HCT116 (cell line): ENCODE results near the gene HOXA1. TPM values are rescaled to one million over a fixed set of nuclear protein-coding genes. Genes with fewer than 3 reads are reported as not detected.

Experiments
- ATAC-seq: fragments of 200-7000 bp; cut with Tn5 transposase; 2 replicates; pipeline ENCODE4 v1.9.1; 2020; ENCODE audit warnings: mild to moderate bottlenecking, moderate library complexity
- BruUV-seq: library from RNA; stranded (reverse); fragments of 400-500 nt; replicated peaks from 2 replicates; lab custom pipeline; 2021; lab: Mats Ljungman, UMichigan
- CTCF ChIA-PET: fragments of 300-600 bp; sonication (Branson Sonifier 250); formaldehyde crosslinking; loops from one replicate; lab custom pipeline; 2021; ENCODE audit warnings: antibody characterized with exemption; lab: Charles Lee
- POLR2A ChIA-PET: fragments of 300-600, 350-600 bp; sonication (Branson Sonifier 250); formaldehyde crosslinking; loops from one replicate; lab custom pipeline; 2021; ENCODE audit warnings: antibody characterized with exemption; lab: Charles Lee
- RAD21 ChIA-PET, 2 experiments: fragments of 300-600 bp; sonication (Branson Sonifier 250); formaldehyde crosslinking; loops; one replicate each; lab custom pipeline; 2023; ENCODE audit warnings: low total read pairs in 2 of 2; ENCODE audit not compliant: uncharacterized antibody in 2 of 2, unreplicated experiment in 2 of 2, low non-redundant PET in 1 of 2; lab: Charles Lee
- DNase-seq: peaks from one replicate; pipeline ENCODE4 v3.0.0-alpha.2; 2010; ENCODE audit warnings: low read depth, low spot score
- H2AFZ ChIP-seq: fragments of 200-600 bp; shearing (Covaris generic), sonication (generic); 2 replicates; pipeline ENCODE4 v1.6.1; 2017; ENCODE audit warnings: low read depth, mixed run types, mixed read lengths, antibody characterized with exemption, low read length; ENCODE audit not compliant: poor library complexity, severe bottlenecking
- H3K27ac ChIP-seq: 2 replicates; pipeline ENCODE4 v1.5.1; 2012; ENCODE audit warnings: low read depth, low read length
- H3K27me3 ChIP-seq: fragments of 200-600 bp; sonication (generic); 2 replicates; pipeline ENCODE4 v1.6.1; 2016; ENCODE audit warnings: mixed run types, low read length, mixed read lengths; ENCODE audit not compliant: insufficient read depth
- H3K36me3 ChIP-seq, 2 experiments: fragments of 200-500 bp in 1 of 2; fragments of 200-600 bp in 1 of 2; sonication (Bioruptor generic) in 1 of 2; sonication (generic) in 1 of 2; 2 replicates each; pipeline versions ENCODE4 v1.5.1 to v1.6.1; 2014 to 2016; ENCODE audit warnings: low read length in 2 of 2, inconsistent platforms in 1 of 2, mixed read lengths in 1 of 2, mixed run types in 1 of 2; ENCODE audit not compliant: insufficient read depth in 2 of 2, control insufficient read depth in 1 of 2
- H3K4me1 ChIP-seq, 2 experiments: fragments of 200-600 bp in 1 of 2; sonication (generic) in 1 of 2; 2 replicates each; pipeline versions ENCODE4 v1.5.1 to v1.6.1; 2012 to 2017; ENCODE audit warnings: low read length in 2 of 2, inconsistent platforms in 1 of 2, mild to moderate bottlenecking in 1 of 2, mixed read lengths in 1 of 2, mixed run types in 1 of 2, moderate library complexity in 1 of 2; ENCODE audit not compliant: insufficient read depth in 2 of 2, control insufficient read depth in 1 of 2
- H3K4me2 ChIP-seq: fragments of 200-600 bp; sonication (generic); 2 replicates; pipeline ENCODE4 v1.6.1; 2017; ENCODE audit warnings: mixed run types, low read length, mixed read lengths
- H3K4me3 ChIP-seq, 2 experiments: fragments of 200-600 bp in 1 of 2; sonication (generic) in 1 of 2; replicated peaks in 1 of 2; 2 replicates each; pipeline ENCODE4 v1.5.1; 2011 to 2016; ENCODE audit warnings: low read length in 2 of 2, control low read depth in 1 of 2, low read depth in 1 of 2, mild to moderate bottlenecking in 1 of 2, mixed read lengths in 1 of 2, mixed run types in 1 of 2
- H3K79me2 ChIP-seq: fragments of 200-600 bp; sonication (generic); 2 replicates; pipeline ENCODE4 v1.6.1; 2017; ENCODE audit warnings: mild to moderate bottlenecking, mixed run types, low read length, moderate library complexity, mixed read lengths; ENCODE audit not compliant: insufficient read depth
- H3K9ac ChIP-seq: fragments of 200-600 bp; sonication (generic); 2 replicates; pipeline ENCODE4 v1.6.1; 2016; ENCODE audit warnings: low read length, mixed read lengths
- H3K9me2 ChIP-seq: fragments of 200-600 bp; sonication (generic), shearing (Covaris generic); 2 replicates; pipeline ENCODE4 v1.6.1; 2017; ENCODE audit warnings: mixed run types, mild to moderate bottlenecking, moderate library complexity; ENCODE audit not compliant: insufficient read depth
- H3K9me3 ChIP-seq, 2 experiments: fragments of 200-500 bp in 1 of 2; fragments of 200-600 bp in 1 of 2; sonication (Bioruptor generic) in 1 of 2; sonication (generic) in 1 of 2; 2 replicates each; pipeline ENCODE4 v1.6.1; 2014 to 2017; ENCODE audit warnings: low read length in 2 of 2, mixed read lengths in 2 of 2, inconsistent platforms in 1 of 2, low read depth in 1 of 2, mild to moderate bottlenecking in 1 of 2, mixed run types in 1 of 2, moderate library complexity in 1 of 2; ENCODE audit not compliant: control insufficient read depth in 1 of 2, insufficient read depth in 1 of 2
- H4K20me1 ChIP-seq: fragments of 200-600 bp; sonication (generic), shearing (Covaris generic); 2 replicates; pipeline ENCODE4 v1.6.1; 2017; ENCODE audit warnings: mixed run types, mild to moderate bottlenecking, moderate library complexity; ENCODE audit not compliant: insufficient read depth
- CBX3 ChIP-seq: IDR thresholded peaks from 2 replicates; pipeline ENCODE4 v1.6.1; 2012; ENCODE audit warnings: low read depth
- CTCF ChIP-seq, 3 experiments: fragments of 200-600 bp in 1 of 3; sonication (generic) in 1 of 3; IDR thresholded peaks in 2 of 3; conservative IDR thresholded peaks in 1 of 3; 2 replicates each; pipeline ENCODE4 v1.5.1; 2012 to 2017; ENCODE audit warnings: low read depth in 2 of 3, low read length in 2 of 3, antibody characterized with exemption in 1 of 3, borderline replicate concordance in 1 of 3, control low read depth in 1 of 3, mild to moderate bottlenecking in 1 of 3, mixed read lengths in 1 of 3, mixed run types in 1 of 3, moderate library complexity in 1 of 3; ENCODE audit not compliant: insufficient read depth in 1 of 3
- EGR1 ChIP-seq: IDR thresholded peaks from 2 replicates; pipeline ENCODE4 v1.6.1; 2012; ENCODE audit warnings: low read depth
- ELF1 ChIP-seq: IDR thresholded peaks from 2 replicates; pipeline ENCODE4 v1.6.1; 2012; ENCODE audit warnings: low read depth, borderline replicate concordance
- EZH2 ChIP-seq: fragments of 200-600 bp; sonication (generic); IDR thresholded peaks from 2 replicates; pipeline ENCODE4 v1.6.1; 2017; ENCODE audit warnings: antibody characterized with exemption, mixed run types
- EZH2phosphoT487 ChIP-seq: fragments of 200-600 bp; IDR thresholded peaks from 2 replicates; pipeline ENCODE4 v1.6.1; 2018; ENCODE audit warnings: antibody characterized with exemption, borderline replicate concordance
- JUND ChIP-seq: IDR thresholded peaks from 2 replicates; pipeline ENCODE4 v1.6.1; 2012
- POLR2A ChIP-seq: IDR thresholded peaks from 2 replicates; pipeline ENCODE4 v1.7.0; 2011; ENCODE audit warnings: borderline replicate concordance; ENCODE audit not compliant: insufficient read depth, insufficient read length; ENCODE audit errors: extremely low read depth
- POLR2AphosphoS5 ChIP-seq: IDR thresholded peaks from 2 replicates; pipeline ENCODE4 v1.6.1; 2011; ENCODE audit warnings: mild to moderate bottlenecking, low read depth, low read length, moderate library complexity
- RAD21 ChIP-seq: IDR thresholded peaks from 2 replicates; pipeline ENCODE4 v1.6.1; 2012; ENCODE audit warnings: low read depth, mild to moderate bottlenecking
- SP1 ChIP-seq: IDR thresholded peaks from 2 replicates; pipeline ENCODE4 v1.6.1; 2012; ENCODE audit warnings: low read depth
- SRF ChIP-seq: IDR thresholded peaks from 2 replicates; pipeline ENCODE4 v1.6.1; 2012; ENCODE audit warnings: low read depth
- ZBTB33 ChIP-seq: IDR thresholded peaks from 2 replicates; pipeline ENCODE4 v1.6.1; 2011; ENCODE audit warnings: mild to moderate bottlenecking, low read length, moderate library complexity; ENCODE audit not compliant: insufficient replicate concordance; ENCODE audit errors: extremely low read depth
- ZFX ChIP-seq: fragments of 450-650 bp; IDR thresholded peaks from 2 replicates; pipeline ENCODE4 v1.6.1; 2017
- intact Hi-C: fragments of 100-400 bp; cut with micrococcal nuclease; formaldehyde crosslinking; loops from 2 replicates; pipeline ENCODE4 v1.10.0; 2022
- total RNA-seq: library from RNA; stranded (reverse); gene quantifications from one replicate; pipeline ENCODE4 v1.2.1, GENCODE V29; 2021; ENCODE audit not compliant: unreplicated experiment
- TF ChIP-seq, protein P1 (sequence below): IDR thresholded peaks from 2 replicates; pipeline ENCODE4 v1.6.1; 2012
- TF ChIP-seq, protein P2 (sequence below): IDR thresholded peaks from 2 replicates; pipeline ENCODE4 v1.6.1; 2012; ENCODE audit warnings: low read depth

HOXA1 gene
- total RNA-seq, 1 experiment from 2014 or later: 2.8 TPM

DNA sequence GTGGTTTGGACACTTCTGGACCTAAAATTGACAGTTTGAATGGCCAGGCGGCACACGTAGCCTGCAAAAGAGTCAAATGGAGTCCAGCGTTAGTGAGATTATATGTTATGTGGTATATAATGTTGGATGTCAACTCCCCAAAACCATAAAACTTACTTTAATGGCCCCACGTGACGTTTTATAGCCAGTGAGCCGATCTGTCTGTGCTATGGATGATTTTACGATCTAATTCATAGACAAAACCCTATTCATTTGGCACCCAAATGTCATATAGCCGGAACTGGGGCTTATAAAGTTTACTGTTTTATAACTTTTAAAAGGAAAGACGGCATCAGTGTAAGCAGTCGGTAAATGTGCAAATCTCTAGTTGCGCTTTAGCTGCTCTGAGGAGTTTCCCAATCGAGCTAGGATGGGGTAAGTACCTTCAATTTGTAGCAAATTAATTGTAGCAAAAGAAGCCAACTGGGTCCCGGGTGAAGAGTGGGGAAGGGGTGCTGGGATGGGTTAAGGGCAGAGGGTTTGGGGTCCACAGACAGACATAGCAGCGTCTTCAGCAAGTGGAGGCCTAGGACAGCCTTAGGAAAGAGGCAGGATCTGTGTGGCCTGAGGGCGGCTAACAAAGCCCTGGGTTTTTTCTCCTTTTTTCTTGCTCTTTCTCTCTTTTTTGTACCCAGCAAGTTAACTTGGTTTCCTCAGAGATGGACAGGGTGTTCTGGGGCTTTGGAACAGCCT lies 44.5 kb upstream of the HOXA1 start:
- CTCF ChIA-PET: interaction anchor here (0.7 kb wide), 1 partner anchor 47 kb away, joined by 3 read pairs; no protein-coding TSS in a partner anchor
- intact Hi-C loops: no loop called here
- no TSS peak for BruUV-seq

More for the DNA sequence above, 44.5 kb upstream of the HOXA1 start:
- Histone ChIP-seq H3K9ac (no peak overlapping the region), H3K27me3 (no peaks in the 10 kb centered on the region), H2AFZ (no peak overlapping the region), H3K79me2 (no peaks in the 10 kb centered on the region), H3K4me1 (peaks cover 15 to 32% of the 10 kb centered on the region in 2 experiments), H3K9me2 (no peaks in the 10 kb centered on the region), H3K9me3 (no peaks in the 10 kb centered on the region), H3K27ac (no peak overlapping the region), H3K36me3 (peaks cover 5 to 12% of the 10 kb centered on the region in 2 experiments; a peak in 3 of 4 replicates), H4K20me1 (no peaks in the 10 kb centered on the region), H3K4me3 (no peak overlapping the region), H3K4me2 (no peak overlapping the region)
- POLR2A ChIA-PET: no interaction called here
- TF ChIP-seq EGR1 (no peak), POLR2A (no peak), RAD21 (no peak), JUND (no peak), POLR2AphosphoS5 (no peak), ELF1 (no peak), ZBTB33 (no peak), EZH2phosphoT487 (no peak), CBX3 (no peak), EZH2 (no peak), CTCF (IDR thresholded peaks at IDR 0.05 in 2 of 3, conservative IDR thresholded peaks at IDR 0.05 in 1 of 3; ENCODE audit: borderline replicate concordance in 1 of 3, insufficient read depth in 1 of 3, low read depth in 2 of 3, low read length in 2 of 3) (no peak), SRF (no peak), SP1 (no peak), ZFX (no peak)
- TF ChIP-seq, protein P1, sequence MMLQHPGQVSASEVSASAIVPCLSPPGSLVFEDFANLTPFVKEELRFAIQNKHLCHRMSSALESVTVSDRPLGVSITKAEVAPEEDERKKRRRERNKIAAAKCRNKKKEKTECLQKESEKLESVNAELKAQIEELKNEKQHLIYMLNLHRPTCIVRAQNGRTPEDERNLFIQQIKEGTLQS: no peak
- TF ChIP-seq, protein P2, sequence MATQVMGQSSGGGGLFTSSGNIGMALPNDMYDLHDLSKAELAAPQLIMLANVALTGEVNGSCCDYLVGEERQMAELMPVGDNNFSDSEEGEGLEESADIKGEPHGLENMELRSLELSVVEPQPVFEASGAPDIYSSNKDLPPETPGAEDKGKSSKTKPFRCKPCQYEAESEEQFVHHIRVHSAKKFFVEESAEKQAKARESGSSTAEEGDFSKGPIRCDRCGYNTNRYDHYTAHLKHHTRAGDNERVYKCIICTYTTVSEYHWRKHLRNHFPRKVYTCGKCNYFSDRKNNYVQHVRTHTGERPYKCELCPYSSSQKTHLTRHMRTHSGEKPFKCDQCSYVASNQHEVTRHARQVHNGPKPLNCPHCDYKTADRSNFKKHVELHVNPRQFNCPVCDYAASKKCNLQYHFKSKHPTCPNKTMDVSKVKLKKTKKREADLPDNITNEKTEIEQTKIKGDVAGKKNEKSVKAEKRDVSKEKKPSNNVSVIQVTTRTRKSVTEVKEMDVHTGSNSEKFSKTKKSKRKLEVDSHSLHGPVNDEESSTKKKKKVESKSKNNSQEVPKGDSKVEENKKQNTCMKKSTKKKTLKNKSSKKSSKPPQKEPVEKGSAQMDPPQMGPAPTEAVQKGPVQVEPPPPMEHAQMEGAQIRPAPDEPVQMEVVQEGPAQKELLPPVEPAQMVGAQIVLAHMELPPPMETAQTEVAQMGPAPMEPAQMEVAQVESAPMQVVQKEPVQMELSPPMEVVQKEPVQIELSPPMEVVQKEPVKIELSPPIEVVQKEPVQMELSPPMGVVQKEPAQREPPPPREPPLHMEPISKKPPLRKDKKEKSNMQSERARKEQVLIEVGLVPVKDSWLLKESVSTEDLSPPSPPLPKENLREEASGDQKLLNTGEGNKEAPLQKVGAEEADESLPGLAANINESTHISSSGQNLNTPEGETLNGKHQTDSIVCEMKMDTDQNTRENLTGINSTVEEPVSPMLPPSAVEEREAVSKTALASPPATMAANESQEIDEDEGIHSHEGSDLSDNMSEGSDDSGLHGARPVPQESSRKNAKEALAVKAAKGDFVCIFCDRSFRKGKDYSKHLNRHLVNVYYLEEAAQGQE: no peak
- no peak for ATAC-seq
- DNase-seq: no peak
- RAD21 ChIA-PET: no interaction called here
